ENCODE data around the gene PDIA5. TPM values are rescaled to one million over a fixed set of nuclear protein-coding genes. Genes with fewer than 3 reads are reported as not detected.
A peak's percentile ranks its signal among the peaks of the same experiment; 100 is the strongest.
"Not testable (repeated sequence)": the region's sequence is repeated elsewhere in the genome, so short reads cannot be mapped to it uniquely, and the experiment has no call there.

The PDIA5 gene
- total RNA-seq, 1 donor from 2014 or later: 49.3 TPM

GRCh38 chr3:123149525-123149924 lies 82.7 kb downstream of the PDIA5 start:
- no peak for DNase-seq (ENCODE audit: low spot score)

DNA sequence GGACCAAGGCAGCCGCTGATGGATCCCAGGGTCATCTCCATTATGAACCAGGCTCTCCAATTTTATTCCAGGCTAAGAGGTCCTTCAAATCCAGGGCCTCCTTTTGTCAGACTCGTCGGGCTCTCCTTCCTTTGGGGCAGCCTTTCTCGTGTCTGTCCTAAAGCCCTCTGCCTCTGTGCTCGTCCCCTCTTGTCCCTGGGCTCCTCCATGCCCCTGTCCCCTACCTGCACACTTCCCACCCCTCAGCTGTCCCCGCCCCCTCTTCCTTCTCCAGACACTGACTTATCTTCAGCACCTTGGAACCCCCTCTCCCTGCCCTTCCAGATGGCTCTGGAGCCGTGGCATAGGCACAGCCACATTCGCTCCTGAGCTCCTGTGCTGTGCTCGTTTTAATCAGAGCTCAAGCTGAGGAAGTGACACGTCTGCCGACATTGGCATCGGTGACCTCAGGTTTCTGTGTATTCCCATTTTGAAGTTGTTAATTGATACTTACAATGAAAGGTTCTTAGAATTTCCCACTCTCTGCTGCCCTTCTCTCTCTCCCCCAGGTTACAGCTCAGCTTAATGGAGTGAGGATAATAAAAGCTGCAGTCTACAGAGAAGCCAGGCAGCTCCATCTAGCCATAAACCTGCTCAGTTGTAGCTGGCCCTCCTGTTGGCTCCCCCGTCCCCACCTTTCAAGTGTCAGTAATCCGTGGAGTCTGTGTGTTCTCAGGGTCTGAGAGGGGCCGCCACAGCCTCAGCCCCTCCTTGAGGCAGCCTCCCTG lies 83.8 kb downstream of the PDIA5 start:
- no peak for DNase-seq (ENCODE audit: low spot score)

- no peak for DNase-seq (ENCODE audit: low spot score)
Measured at GRCh38 chr3:123151251-123151705, 84.5 kb downstream of the PDIA5 start.

DNA sequence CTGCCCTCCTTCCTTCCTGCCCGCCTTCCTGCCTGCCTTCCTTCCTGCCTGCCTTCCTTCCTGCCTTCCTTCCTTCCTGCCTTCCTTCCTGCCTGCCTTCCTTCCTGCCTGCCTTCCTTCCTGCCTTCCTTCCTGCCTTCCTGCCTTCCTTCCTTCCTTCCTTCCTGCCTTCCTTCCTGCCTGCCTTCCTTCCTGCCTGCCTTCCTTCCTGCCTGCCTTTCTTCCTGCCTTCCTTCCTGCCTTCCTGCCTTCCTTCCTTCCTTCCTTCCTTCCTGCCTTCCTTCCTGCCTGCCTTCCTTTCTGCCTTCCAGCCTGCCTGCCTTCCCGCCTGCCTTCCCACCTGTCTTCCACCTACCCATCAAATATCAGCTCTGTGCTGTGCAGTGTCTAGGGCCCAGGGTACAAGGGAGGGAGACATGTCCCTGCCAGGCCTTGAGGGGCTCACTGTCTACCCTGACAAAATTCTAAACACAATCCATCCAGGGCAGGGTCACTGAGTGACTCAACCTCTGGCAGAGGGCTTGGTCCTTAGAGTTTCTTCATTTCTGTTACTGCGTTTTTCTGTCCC lies 85.1 kb downstream of the PDIA5 start:
- not testable (repeated sequence) for DNase-seq (ENCODE audit: low spot score)

- no peak for DNase-seq (ENCODE audit: low spot score)
Measured at GRCh38 chr3:123152687-123153086, 85.9 kb downstream of the PDIA5 start.

DNA sequence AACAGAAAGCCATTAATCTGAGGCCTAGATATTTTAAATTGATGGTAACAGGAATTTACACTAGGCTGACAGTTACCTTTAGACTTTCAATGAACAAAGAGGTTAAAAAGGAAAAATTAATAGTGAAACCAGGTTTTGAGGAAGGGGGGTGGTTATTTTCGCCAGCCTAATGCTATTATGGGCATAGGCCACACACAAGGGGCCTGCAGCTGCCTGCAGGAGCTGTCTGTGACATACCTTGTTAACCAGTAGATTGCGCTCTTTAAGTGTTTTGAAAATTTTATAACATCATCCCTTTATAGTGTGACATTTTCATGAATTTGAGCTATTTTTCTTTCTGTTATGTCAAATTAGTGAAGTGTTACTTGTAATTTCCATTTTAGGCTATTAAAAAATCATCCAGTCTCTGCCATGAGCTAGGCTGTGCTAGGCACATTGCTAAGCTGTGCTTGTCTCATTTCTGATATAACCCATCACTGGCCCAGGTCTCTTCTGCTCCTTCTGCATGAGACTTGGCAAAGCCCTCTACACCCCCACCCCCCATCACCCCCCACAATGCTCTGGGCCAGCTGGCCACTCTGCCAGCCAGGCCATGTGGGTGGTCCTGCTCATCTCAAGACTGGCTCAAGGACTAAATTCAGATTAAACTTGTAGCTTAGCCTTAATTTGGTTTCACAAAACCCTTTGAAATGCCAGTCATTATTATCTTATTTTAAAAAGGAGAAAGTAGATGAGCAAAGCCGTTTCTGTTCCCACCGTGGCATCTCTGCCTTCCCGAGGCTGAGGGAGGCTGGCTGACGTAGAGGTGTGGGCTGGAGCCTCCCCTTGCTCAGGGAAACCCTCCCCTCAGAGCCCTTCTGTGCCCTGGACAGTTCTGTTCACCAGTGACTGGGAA lies 86.5 kb downstream of the PDIA5 start:
- peak; percentile 6 for DNase-seq (ENCODE audit: low spot score)

DNA sequence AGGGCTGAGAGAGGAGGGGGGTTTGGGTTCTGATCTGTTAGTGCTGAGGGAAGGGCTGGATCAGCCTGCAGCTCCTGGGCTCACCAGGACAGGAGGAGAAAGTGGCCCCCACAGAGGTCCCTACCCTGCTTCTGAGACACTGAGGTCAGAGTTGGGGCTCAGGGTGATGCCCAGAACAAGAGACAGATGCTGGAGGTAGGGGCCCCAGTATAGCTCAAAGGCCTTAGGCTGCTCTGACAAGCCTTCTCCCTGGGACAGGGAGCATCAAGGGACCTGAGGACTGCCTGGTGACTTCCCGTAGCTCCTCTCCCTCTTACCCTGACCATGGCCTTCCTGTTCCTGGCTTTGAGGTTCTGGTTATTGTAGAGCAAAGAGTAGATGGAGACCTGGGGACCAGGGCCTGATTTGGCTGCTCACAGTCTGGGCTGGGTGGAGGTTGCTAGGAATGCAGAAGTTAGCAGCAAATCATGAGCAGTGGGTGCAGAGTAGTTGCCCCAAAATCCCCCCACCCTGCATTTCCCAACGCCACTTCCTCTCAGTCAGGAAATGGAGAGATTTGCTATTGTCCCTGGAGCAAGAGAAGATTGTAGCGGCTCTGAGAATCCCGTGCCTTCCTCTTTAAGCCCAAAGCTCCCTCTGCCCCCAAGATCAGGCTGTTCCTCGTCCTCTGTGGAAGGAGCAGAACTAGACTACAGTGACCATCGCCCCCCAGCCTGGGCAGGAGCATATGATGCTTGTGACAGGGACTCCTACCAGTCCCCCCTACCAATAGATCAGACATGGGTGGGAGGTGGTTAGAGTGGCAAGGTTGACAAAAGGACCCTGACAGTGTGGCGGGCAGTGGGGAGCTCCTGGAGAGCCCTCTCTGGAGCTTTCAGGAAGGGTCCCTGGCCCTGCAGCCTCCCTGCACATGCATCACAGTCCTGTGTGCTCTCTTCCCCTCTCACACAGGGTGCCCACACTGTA lies 87.5 kb downstream of the PDIA5 start:
- peak; percentile 6 for DNase-seq (ENCODE audit: low spot score)

GRCh38 chr3:123155471-123156011 lies 88.7 kb downstream of the PDIA5 start:
- peak; percentile 93 for DNase-seq (ENCODE audit: low spot score)

- DNase-seq (ENCODE audit: low spot score): peak; percentile 10
Measured at GRCh38 chr3:123156276-123156995, 89.6 kb downstream of the PDIA5 start.

- DNase-seq (ENCODE audit: low spot score): no peak
Measured at GRCh38 chr3:123157209-123157597, 90.4 kb downstream of the PDIA5 start.

- DNase-seq (ENCODE audit: low spot score): peak; percentile 74
Measured at GRCh38 chr3:123157598-123158287, 90.9 kb downstream of the PDIA5 start.

GRCh38 chr3:123158330-123158729 lies 91.5 kb downstream of the PDIA5 start:
- DNase-seq (ENCODE audit: low spot score): no peak

DNA sequence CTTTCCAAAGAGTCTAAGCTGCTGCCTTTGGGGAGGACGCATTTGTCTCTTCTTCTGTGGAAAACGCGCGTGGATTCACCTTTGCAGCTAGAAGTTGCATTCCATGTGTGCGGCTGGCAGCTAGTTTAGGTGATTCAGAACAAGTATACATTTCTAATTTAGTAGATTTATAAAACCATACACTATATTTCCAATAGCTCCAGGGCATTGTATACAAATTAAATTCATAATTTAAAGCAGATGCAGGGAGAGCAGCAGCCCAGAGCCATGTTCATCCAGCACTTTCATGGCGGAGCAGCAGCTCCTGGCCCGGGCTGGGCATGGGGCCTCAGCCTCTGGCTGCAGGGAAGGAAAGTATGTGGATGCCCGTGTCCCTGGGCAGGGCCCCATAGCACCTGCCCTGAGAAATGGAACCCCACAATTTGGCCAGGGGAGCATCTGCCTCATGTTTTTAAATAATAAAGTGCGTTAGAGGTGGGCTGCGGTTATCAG lies 92.1 kb downstream of the PDIA5 start:
- DNase-seq (ENCODE audit: low spot score): no peak

GRCh38 chr3:123159926-123160635 lies 93.3 kb downstream of the PDIA5 start:
- no peak for DNase-seq (ENCODE audit: low spot score)

GRCh38 chr3:123161167-123161566 lies 94.3 kb downstream of the PDIA5 start:
- DNase-seq (ENCODE audit: low spot score): no peak

DNA sequence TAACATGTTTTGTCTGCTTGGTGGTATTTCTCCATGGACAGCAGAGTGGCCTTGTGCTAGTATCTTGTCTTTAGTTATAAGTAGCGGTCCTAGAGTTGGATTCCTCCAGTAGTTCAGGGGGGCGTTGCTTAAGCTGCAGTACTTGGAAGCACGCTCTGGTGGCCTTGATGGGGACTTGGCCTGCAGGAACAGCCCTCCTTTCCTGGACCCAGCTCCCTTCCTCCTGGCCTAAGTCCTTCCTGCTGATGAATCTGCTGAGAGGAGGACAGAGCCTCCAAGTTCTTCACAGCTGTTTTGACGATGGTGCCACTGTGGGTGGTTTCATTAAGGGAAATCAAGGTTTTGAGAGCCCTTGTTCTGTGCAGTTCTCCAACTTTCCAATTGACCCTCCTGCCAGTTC lies 96.3 kb downstream of the PDIA5 start:
- no peak for DNase-seq (ENCODE audit: low spot score)

- DNase-seq (ENCODE audit: low spot score): no peak
Measured at GRCh38 chr3:123165163-123165562, 98.3 kb downstream of the PDIA5 start.

- DNase-seq (ENCODE audit: low spot score): no peak
Measured at GRCh38 chr3:123167686-123168085, 100.9 kb downstream of the PDIA5 start.

DNA sequence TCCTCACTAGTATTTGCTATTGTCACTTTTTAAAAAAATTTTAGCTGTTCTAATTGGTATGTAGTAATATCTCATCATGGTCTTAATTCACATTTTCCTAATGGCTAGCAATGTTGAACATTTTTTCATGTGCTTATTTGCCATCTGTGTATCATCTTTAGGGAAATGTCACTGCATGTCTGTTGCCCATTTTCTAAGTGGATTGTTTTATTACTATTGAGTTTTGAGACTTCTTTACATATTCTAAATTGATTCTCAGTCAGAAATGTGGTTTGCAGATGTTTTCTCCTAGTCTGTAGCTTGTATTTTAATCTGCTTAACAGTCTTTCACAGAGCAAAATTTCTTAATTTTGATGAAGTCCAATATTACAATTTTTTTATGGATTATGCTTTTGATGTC lies 101.3 kb downstream of the PDIA5 start:
- DNase-seq (ENCODE audit: low spot score): no peak
